Measurements from ENCODE around the gene WDR88.
"Not testable (repeated sequence)": the region's sequence is repeated elsewhere in the genome, so short reads cannot be mapped to it uniquely, and the experiment has no call there.

The WDR88 gene

DNA sequence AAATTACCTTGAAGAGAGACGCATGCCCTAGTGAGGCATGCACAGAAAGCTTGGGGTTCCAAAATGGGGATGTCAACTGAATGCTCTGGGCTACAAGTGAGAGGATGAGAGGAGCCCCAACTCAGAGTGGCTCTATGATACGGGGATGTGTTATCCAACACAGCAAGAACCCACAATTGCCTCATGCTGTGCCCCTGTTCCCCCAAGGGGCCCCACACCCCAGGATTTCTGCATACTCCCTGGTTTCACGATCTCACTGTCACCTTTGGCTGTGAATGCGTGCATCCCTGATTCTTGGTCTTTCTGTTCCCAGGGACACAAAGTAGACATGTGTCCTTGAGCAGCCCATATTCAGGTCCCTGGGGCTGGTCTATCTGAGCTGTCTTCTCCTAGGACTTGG is 29.3 kb downstream of the WDR88 start:
- FAIRE-seq (no peak), DNase-seq (ENCODE audit: insufficient read length, low spot score) (no peak)
- no peak for TF ChIP-seq TAF1 (IDR thresholded peaks at IDR 0.05; ENCODE audit: low read depth, low read length)

GRCh38 chr19:33163481-33163880 is 31.6 kb downstream of the WDR88 start:
- no peak for FAIRE-seq
- no peak for DNase-seq (ENCODE audit: insufficient read length, low spot score)
- TF ChIP-seq SPI1 (IDR thresholded peaks at IDR 0.05; ENCODE audit: low read depth, low read length) (no peak), POLR2AphosphoS5 (IDR thresholded peaks at IDR 0.05; ENCODE audit: low read depth, low read length) (no peak)

- not testable (repeated sequence) for FAIRE-seq; DNase-seq (ENCODE audit: insufficient read length, low spot score)
These were observed 34.1 kb downstream of the WDR88 start for GRCh38 chr19:33166037-33166436.

DNA sequence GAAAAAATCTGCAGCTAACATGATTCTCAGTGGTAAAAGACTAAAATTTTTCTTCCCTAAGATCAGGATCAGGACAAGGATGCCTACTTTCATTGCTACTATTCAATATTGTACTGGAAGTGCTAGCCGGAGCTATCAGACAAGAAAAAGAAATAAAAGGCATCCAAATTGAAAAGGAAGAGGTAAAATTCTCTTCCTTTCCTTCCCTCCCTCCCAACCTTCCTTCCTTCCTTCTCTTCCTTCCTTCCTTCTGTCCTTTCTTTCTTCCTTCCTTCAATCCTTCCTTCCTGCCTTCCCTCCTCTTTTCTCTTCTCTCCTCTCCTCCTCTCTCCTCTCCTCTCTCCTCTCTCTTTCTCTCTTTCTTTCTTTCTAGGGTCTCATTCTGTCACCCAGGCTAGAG is 35.5 kb downstream of the WDR88 start:
- no peak for TF ChIP-seq POLR2AphosphoS5 (IDR thresholded peaks at IDR 0.05; ENCODE audit: low read depth, low read length)
- TF ChIP-seq TAF1 (IDR thresholded peaks at IDR 0.05; ENCODE audit: low read depth, low read length), result no peak
- no peak for TF ChIP-seq POLR2A (IDR thresholded peaks at IDR 0.05; ENCODE audit: low read depth, low read length)
- TF ChIP-seq SPI1 (IDR thresholded peaks at IDR 0.05; ENCODE audit: low read depth, low read length), result no peak
- TF ChIP-seq POU2F2 (IDR thresholded peaks at IDR 0.05; ENCODE audit: low read depth, low read length), result no peak
- DNase-seq (ENCODE audit: insufficient read length, low spot score) (no peak), FAIRE-seq (no peak)

DNA sequence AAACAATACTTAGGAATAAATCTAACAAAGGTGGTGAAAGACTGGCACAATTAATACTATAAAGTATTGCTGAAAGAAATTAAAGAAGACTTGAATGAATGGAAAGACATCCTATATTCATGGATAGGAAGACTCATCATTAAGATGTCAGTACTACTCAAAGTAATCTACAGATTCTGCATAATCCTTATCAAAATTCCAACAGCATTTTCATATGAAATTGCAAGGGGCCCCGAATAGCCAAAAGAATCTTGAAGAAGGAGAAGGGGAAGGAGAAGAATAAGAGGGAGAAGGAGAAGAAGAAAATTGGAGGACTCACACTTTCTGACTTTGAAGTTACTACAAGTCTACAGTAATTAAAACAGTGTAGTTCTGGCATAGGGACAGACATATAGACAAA is 36.6 kb downstream of the WDR88 start:
- no peak for FAIRE-seq
- TF ChIP-seq PAX5 (IDR thresholded peaks at IDR 0.05; ENCODE audit: insufficient read depth, low read length, severe bottlenecking), result no peak
- no peak for TF ChIP-seq POLR2A (IDR thresholded peaks at IDR 0.05; ENCODE audit: low read depth, low read length)
- no peak for TF ChIP-seq POU2F2 (IDR thresholded peaks at IDR 0.05; ENCODE audit: low read depth, low read length)
- TF ChIP-seq POLR2AphosphoS5 (IDR thresholded peaks at IDR 0.05; ENCODE audit: low read depth, low read length), result no peak
- TF ChIP-seq SPI1 (IDR thresholded peaks at IDR 0.05; ENCODE audit: low read depth, low read length), result no peak
- no peak for TF ChIP-seq TAF1 (IDR thresholded peaks at IDR 0.05; ENCODE audit: low read depth, low read length)

GRCh38 chr19:33171222-33171795 is 39.4 kb downstream of the WDR88 start:
- DNase-seq (ENCODE audit: insufficient read length, low spot score) (no peak), FAIRE-seq (no peak)
- TF ChIP-seq PAX5 (IDR thresholded peaks at IDR 0.05; ENCODE audit: insufficient read depth, low read length, severe bottlenecking), result no peak
- TF ChIP-seq SPI1 (IDR thresholded peaks at IDR 0.05; ENCODE audit: low read depth, low read length), result no peak
- TF ChIP-seq POU2F2 (IDR thresholded peaks at IDR 0.05; ENCODE audit: low read depth, low read length), result no peak
- no peak for TF ChIP-seq TAF1 (IDR thresholded peaks at IDR 0.05; ENCODE audit: low read depth, low read length)
- TF ChIP-seq POLR2A (IDR thresholded peaks at IDR 0.05; ENCODE audit: low read depth, low read length), result no peak
- no peak for TF ChIP-seq POLR2AphosphoS5 (IDR thresholded peaks at IDR 0.05; ENCODE audit: low read depth, low read length)

More for the DNA sequence above, 36.6 kb downstream of the WDR88 start:
- no peak for DNase-seq (ENCODE audit: insufficient read length, low spot score)

DNA sequence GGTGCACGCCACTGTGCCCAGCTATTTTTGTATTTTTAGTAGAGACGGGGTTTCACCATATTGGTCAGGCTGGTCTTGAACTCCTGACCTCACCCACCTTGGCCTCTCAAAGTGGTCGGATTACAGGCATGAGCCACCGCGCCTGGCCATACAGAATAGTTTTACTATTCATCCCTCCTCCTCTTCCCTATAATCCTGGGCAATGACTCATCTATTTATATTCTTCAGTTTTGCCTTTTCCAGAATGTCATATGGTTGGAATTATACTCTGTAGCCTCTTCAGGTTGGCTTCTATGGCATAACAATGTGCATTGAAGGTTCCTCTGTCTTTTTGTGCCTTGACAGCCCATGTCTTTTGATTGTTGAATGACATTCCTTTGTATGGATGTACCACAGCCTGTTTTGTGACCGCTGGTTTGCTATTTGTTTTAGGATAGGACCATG is 40.0 kb downstream of the WDR88 start:
- DNase-seq (ENCODE audit: insufficient read length, low spot score), result no peak
- no peak for FAIRE-seq
- no peak for TF ChIP-seq PAX5 (IDR thresholded peaks at IDR 0.05; ENCODE audit: insufficient read depth, low read length, severe bottlenecking)
- no peak for TF ChIP-seq POU2F2 (IDR thresholded peaks at IDR 0.05; ENCODE audit: low read depth, low read length)
- TF ChIP-seq TAF1 (IDR thresholded peaks at IDR 0.05; ENCODE audit: low read depth, low read length), result no peak
- no peak for TF ChIP-seq POLR2A (IDR thresholded peaks at IDR 0.05; ENCODE audit: low read depth, low read length)
- no peak for TF ChIP-seq SPI1 (IDR thresholded peaks at IDR 0.05; ENCODE audit: low read depth, low read length)
- TF ChIP-seq POLR2AphosphoS5 (IDR thresholded peaks at IDR 0.05; ENCODE audit: low read depth, low read length), result no peak

DNA sequence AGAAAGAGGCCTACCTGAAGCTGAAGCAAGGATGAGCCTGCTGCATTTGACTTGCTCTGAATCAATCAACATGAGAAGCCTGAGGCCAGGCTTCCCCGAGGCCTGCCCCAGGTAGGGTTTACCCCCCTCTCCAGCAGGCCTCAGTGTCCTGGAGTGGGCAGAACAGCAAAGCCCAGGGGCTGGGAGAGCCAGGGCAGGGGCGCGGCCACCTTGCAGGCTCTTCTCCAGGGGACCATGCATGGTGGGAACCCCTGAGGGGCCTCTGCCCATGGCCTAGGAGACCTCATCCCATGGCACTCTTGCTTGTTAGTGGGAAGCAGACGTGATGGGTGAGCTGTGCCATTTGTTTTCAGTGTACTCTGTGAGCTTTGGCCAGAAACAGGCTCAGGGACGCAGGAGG is 42.3 kb downstream of the WDR88 start:
- FAIRE-seq (no peak), DNase-seq (ENCODE audit: insufficient read length, low spot score) (no peak)
- TF ChIP-seq SPI1 (IDR thresholded peaks at IDR 0.05; ENCODE audit: low read depth, low read length) (no peak), POLR2A (IDR thresholded peaks at IDR 0.05; ENCODE audit: low read depth, low read length) (no peak), POLR2AphosphoS5 (IDR thresholded peaks at IDR 0.05; ENCODE audit: low read depth, low read length) (no peak), TAF1 (IDR thresholded peaks at IDR 0.05; ENCODE audit: low read depth, low read length) (no peak), PAX5 (IDR thresholded peaks at IDR 0.05; ENCODE audit: insufficient read depth, low read length, severe bottlenecking) (no peak), POU2F2 (IDR thresholded peaks at IDR 0.05; ENCODE audit: low read depth, low read length) (no peak)

DNA sequence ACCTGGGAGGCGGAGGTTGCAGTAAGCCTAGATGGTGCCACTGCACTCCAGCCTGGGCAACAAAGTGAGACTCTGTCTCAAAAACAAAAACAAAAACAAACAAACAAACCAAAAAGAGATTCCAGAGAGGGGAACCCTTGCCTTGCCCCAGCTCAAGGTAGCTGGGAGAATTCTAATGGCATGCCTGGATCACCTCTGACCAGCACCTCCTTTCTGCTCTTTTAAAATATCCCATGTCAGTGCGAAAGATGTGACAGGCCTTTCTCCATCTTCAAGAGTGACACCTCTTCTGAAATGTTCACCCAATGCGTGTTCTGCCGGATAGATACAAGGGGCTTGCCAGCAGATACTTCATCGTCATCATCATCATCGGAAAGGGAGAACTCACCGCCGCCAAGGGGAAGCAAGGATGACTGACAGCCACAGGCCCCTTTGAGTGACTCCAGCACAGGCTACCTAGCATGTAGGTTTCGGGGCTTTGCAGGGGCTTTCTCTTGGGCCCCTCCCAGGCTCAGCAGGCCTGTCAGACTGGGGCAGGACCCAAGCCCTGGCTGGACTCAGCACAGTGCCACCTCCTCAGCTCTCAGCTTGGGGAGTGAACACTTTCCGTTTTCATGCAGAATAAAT is 43.4 kb downstream of the WDR88 start:
- TF ChIP-seq PAX5 (IDR thresholded peaks at IDR 0.05; ENCODE audit: insufficient read depth, low read length, severe bottlenecking), result no peak
- no peak for TF ChIP-seq SPI1 (IDR thresholded peaks at IDR 0.05; ENCODE audit: low read depth, low read length)
- no peak for TF ChIP-seq POLR2A (IDR thresholded peaks at IDR 0.05; ENCODE audit: low read depth, low read length)
- no peak for TF ChIP-seq POU2F2 (IDR thresholded peaks at IDR 0.05; ENCODE audit: low read depth, low read length)
- no peak for TF ChIP-seq POLR2AphosphoS5 (IDR thresholded peaks at IDR 0.05; ENCODE audit: low read depth, low read length)
- FAIRE-seq (no peak), DNase-seq (ENCODE audit: insufficient read length, low spot score) (no peak)

DNA sequence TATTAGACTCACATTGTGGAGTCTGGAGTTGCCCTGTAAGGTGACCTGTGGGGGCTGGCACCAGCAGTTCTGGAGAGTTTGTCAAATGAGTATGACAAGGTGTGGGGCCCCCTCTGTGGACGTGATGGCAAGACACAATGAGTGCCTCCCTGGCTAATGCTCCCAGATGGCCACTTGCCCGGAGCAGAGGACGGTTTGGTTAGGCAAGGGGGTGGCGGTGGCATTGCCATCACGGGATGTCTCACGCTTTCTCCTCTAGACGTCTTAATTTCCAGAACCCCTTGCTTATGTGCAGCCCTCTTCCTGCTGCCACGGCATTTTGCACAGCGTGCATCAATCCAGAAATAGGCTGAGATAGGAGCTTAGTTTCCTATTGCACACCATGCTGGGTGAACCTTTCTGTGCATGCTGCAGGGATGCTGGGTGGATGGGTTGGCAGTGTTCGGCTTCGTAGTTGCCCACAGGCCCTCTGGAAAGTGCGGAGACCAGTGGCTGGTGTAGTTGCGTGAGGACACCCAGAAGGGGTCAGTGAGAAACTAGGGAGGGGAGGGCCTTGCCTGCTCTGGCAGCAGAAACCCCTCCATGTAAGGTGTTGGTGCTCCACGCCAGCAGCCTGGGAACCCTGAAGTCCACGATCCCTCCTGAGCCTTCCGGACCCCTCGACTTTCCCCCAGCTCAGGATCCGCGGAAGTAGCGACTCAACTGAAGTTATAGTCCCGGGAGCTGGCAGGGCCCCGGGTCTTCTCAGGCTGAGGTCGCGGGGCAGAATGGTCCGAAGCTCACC is 44.2 kb downstream of the WDR88 start:
- FAIRE-seq (no peak), DNase-seq (ENCODE audit: insufficient read length, low spot score) (no peak)
- TF ChIP-seq POU2F2 (IDR thresholded peaks at IDR 0.05; ENCODE audit: low read depth, low read length), result no peak
- no peak for TF ChIP-seq SPI1 (IDR thresholded peaks at IDR 0.05; ENCODE audit: low read depth, low read length)
- no peak for TF ChIP-seq TAF1 (IDR thresholded peaks at IDR 0.05; ENCODE audit: low read depth, low read length)
- TF ChIP-seq POLR2A (IDR thresholded peaks at IDR 0.05; ENCODE audit: low read depth, low read length), result no peak
- no peak for TF ChIP-seq POLR2AphosphoS5 (IDR thresholded peaks at IDR 0.05; ENCODE audit: low read depth, low read length)
- no peak for TF ChIP-seq PAX5 (IDR thresholded peaks at IDR 0.05; ENCODE audit: insufficient read depth, low read length, severe bottlenecking)

Data from GM12891 (cell line).